Measurements from ENCODE around the gene GAS6.
"Not testable (repeated sequence)": the region's sequence is repeated elsewhere in the genome, so short reads cannot be mapped to it uniquely, and the experiment has no call there.

The GAS6 gene

GRCh38 chr13:113810640-113811039, 53.2 kb downstream of the GAS6 start:
- DNase-seq (ENCODE audit: low read depth in 3 of 3, low spot score in 1 of 3): no peak

GRCh38 chr13:113809934-113810333, 53.9 kb downstream of the GAS6 start:
- no peak for DNase-seq (ENCODE audit: low read depth in 3 of 3, low spot score in 1 of 3)

GRCh38 chr13:113808058-113808834, 55.6 kb downstream of the GAS6 start:
- DNase-seq (ENCODE audit: low read depth in 3 of 3, low spot score in 1 of 3): no peak

GRCh38 chr13:113806526-113806925, 57.4 kb downstream of the GAS6 start:
- no peak for DNase-seq (ENCODE audit: low read depth in 3 of 3, low spot score in 1 of 3)

GRCh38 chr13:113806104-113806471, 57.8 kb downstream of the GAS6 start:
- DNase-seq (ENCODE audit: low read depth in 3 of 3, low spot score in 1 of 3): no peak

GRCh38 chr13:113805431-113806103, 58.3 kb downstream of the GAS6 start:
- no peak for DNase-seq (ENCODE audit: low read depth in 3 of 3, low spot score in 1 of 3)

- no peak for DNase-seq (ENCODE audit: low read depth in 3 of 3, low spot score in 1 of 3)
Measured at GRCh38 chr13:113804703-113805430, 59.0 kb downstream of the GAS6 start.

GRCh38 chr13:113804017-113804702, 59.7 kb downstream of the GAS6 start:
- no peak for DNase-seq (ENCODE audit: low read depth in 3 of 3, low spot score in 1 of 3)

GRCh38 chr13:113803409-113804016, 60.4 kb downstream of the GAS6 start:
- DNase-seq (ENCODE audit: low read depth in 3 of 3, low spot score in 1 of 3): no peak

- no peak for DNase-seq (ENCODE audit: low read depth in 3 of 3, low spot score in 1 of 3)
Measured at GRCh38 chr13:113802761-113803160, 61.1 kb downstream of the GAS6 start.

GRCh38 chr13:113802090-113802531, 61.8 kb downstream of the GAS6 start:
- no peak for DNase-seq (ENCODE audit: low read depth in 3 of 3, low spot score in 1 of 3)

- DNase-seq (ENCODE audit: low read depth in 3 of 3, low spot score in 1 of 3): no peak
Measured at GRCh38 chr13:113801289-113801961, 62.5 kb downstream of the GAS6 start.

GRCh38 chr13:113800576-113800926, 63.3 kb downstream of the GAS6 start:
- no peak for DNase-seq (ENCODE audit: low read depth in 3 of 3, low spot score in 1 of 3)

- DNase-seq (ENCODE audit: low read depth in 3 of 3, low spot score in 1 of 3): no peak
Measured at GRCh38 chr13:113798200-113798811, 65.6 kb downstream of the GAS6 start.

GRCh38 chr13:113796964-113797676, 66.8 kb downstream of the GAS6 start:
- no peak for DNase-seq (ENCODE audit: low read depth in 3 of 3, low spot score in 1 of 3)

GRCh38 chr13:113796211-113796963, 67.5 kb downstream of the GAS6 start:
- no peak for DNase-seq (ENCODE audit: low read depth in 3 of 3, low spot score in 1 of 3)

- DNase-seq (ENCODE audit: low read depth in 3 of 3, low spot score in 1 of 3): not testable (repeated sequence)
Measured at GRCh38 chr13:113795362-113795761, 68.5 kb downstream of the GAS6 start.

- no peak for DNase-seq (ENCODE audit: low read depth in 3 of 3, low spot score in 1 of 3)
Measured at GRCh38 chr13:113794764-113795173, 69.1 kb downstream of the GAS6 start.

- DNase-seq (ENCODE audit: low read depth in 3 of 3, low spot score in 1 of 3): no peak
Measured at GRCh38 chr13:113794086-113794485, 69.8 kb downstream of the GAS6 start.
